ENCODE results near the gene INPP5D. TPM values are rescaled to one million over a fixed set of nuclear protein-coding genes. Genes with fewer than 3 reads are reported as not detected.

The INPP5D gene
- total RNA-seq, 2 donors from 2014 or later: 6.5 to 7.1 TPM

- Histone ChIP-seq H3K27ac (no peak overlapping the region), H3K4me3 (no peak overlapping the region), H3K9ac (ENCODE audit: low read depth in 2 of 2, low read length in 2 of 2) (no peak overlapping the region), H3K4me1 (peaks cover 5% of the 10 kb centered on the region), H3K9me3 (no peaks in the 10 kb centered on the region), H3K36me3 (no peaks in the 10 kb centered on the region), H3K27me3 (no peaks in the 10 kb centered on the region)
- TF ChIP-seq CTCF (IDR thresholded peaks at IDR 0.05): no peak
- intact Hi-C loops (cut with DNase I): no loop called here
- DNase-seq: no peak
These were observed 108.8 kb downstream of the INPP5D start for GRCh38 chr2:233168919-233169318.

GRCh38 chr2:233171344-233171743 is 111.2 kb downstream of the INPP5D start:
- H3K36me3 ChIP-seq: no peaks in the 10 kb centered on the region
- H3K9ac ChIP-seq (ENCODE audit: low read depth in 2 of 2, low read length in 2 of 2): no peak overlapping the region
- DNase-seq: no peak
- peaks cover under 1% of the 10 kb centered on the region for H3K4me1 ChIP-seq
- no peak overlapping the region for H3K27ac ChIP-seq
- no peaks in the 10 kb centered on the region for H3K27me3 ChIP-seq
- intact Hi-C loops (cut with DNase I): no loop called here
- no peak overlapping the region for H3K4me3 ChIP-seq
- no peak for TF ChIP-seq CTCF (IDR thresholded peaks at IDR 0.05)
- H3K9me3 ChIP-seq: no peaks in the 10 kb centered on the region

- H3K9ac ChIP-seq (ENCODE audit: low read depth in 2 of 2, low read length in 2 of 2): no peak overlapping the region
- no peaks in the 10 kb centered on the region for H3K27me3 ChIP-seq
- no peak for TF ChIP-seq CTCF (IDR thresholded peaks at IDR 0.05)
- H3K4me1 ChIP-seq: no peaks in the 10 kb centered on the region
- no peak overlapping the region for H3K4me3 ChIP-seq
- no peak overlapping the region for H3K27ac ChIP-seq
- intact Hi-C loops (cut with DNase I): no loop called here
- no peaks in the 10 kb centered on the region for H3K9me3 ChIP-seq
- H3K36me3 ChIP-seq: no peaks in the 10 kb centered on the region
- no peak for DNase-seq
These were observed 113.0 kb downstream of the INPP5D start for GRCh38 chr2:233173115-233173514.

GRCh38 chr2:233174137-233174536 is 114.0 kb downstream of the INPP5D start:
- Histone ChIP-seq H3K27ac (no peak overlapping the region), H3K4me3 (no peak overlapping the region), H3K9ac (ENCODE audit: low read depth in 2 of 2, low read length in 2 of 2) (no peak overlapping the region), H3K4me1 (no peaks in the 10 kb centered on the region), H3K36me3 (no peaks in the 10 kb centered on the region), H3K27me3 (no peaks in the 10 kb centered on the region), H3K9me3 (no peaks in the 10 kb centered on the region)
- DNase-seq: no peak
- no peak for TF ChIP-seq CTCF (IDR thresholded peaks at IDR 0.05)
- intact Hi-C loops (cut with DNase I): no loop called here

GRCh38 chr2:233178994-233179847 is 119.1 kb downstream of the INPP5D start:
- Histone ChIP-seq H3K27ac (no peak overlapping the region), H3K9ac (ENCODE audit: low read depth in 2 of 2, low read length in 2 of 2) (no peak overlapping the region), H3K4me1 (no peaks in the 10 kb centered on the region), H3K9me3 (no peaks in the 10 kb centered on the region), H3K4me3 (no peak overlapping the region), H3K27me3 (no peaks in the 10 kb centered on the region), H3K36me3 (no peaks in the 10 kb centered on the region)
- DNase-seq: no peak
- no peak for TF ChIP-seq CTCF (IDR thresholded peaks at IDR 0.05)
- intact Hi-C loops (cut with DNase I): no loop called here
